ENCODE results near the gene UROD.
"Not testable (repeated sequence)": the region's sequence is repeated elsewhere in the genome, so short reads cannot be mapped to it uniquely, and the experiment has no call there.

The UROD gene

DNA sequence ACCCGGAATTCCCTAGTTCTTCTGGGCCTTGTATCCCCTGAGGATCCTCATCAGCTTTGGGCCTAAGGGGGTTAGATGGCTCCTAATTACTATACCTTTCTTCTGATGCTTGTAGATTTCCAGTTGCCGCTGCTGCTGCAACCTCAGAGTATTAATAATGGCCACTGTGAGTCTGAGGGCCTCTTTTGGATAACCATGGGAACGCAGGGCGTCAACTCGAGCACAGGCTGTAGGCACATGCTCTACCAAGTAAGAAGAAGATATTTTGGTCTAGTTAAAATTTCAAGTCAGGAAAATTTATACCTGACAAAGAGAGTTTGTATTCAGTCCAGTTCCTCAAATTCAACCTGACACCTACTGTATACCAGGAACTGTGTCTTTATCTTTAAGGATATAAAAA lies 28.2 kb downstream of the UROD start:
- no peak for DNase-seq (ENCODE audit: low spot score)

GRCh38 chr1:45043094-45043493 lies 31.0 kb downstream of the UROD start:
- no peak for DNase-seq (ENCODE audit: low spot score)

DNA sequence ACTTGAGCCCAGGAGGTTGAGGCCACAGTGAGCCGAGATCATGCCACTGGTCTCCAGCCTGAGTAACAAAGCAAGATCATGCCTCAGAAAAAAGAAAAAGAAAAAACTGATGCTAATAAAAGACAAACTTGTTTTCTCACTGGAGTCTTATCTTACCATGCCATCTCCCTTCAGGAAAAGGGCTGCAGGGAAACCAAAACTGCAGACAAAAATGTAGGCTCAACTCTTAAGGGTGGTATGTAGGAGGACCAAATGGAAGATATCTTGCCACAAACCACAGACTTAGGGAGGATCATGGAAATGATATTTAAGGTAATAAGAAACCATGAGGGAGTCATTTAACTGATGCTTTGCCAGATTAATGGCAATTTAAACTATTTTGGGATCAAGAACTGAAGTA lies 32.9 kb downstream of the UROD start:
- no peak for DNase-seq (ENCODE audit: low spot score)

DNA sequence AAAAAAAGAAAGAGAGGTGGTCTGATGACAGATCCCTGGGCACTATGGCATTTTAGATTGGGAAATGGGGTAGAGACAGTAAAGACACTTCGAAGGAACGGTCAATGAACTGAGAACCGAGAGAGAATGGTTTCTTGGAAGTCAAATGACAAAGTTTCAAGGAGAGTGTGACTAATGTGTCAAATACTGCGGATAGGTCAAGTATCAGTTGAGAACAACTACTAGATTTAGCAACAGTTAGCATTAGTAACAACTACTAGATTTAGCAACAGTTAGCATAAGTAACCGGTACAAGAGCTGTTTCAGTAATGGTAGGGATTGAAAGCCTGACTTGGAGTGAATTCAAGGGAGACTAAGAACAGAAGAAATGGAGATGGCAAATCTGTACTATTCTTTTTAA lies 35.0 kb downstream of the UROD start:
- DNase-seq (ENCODE audit: low spot score), result no peak

DNA sequence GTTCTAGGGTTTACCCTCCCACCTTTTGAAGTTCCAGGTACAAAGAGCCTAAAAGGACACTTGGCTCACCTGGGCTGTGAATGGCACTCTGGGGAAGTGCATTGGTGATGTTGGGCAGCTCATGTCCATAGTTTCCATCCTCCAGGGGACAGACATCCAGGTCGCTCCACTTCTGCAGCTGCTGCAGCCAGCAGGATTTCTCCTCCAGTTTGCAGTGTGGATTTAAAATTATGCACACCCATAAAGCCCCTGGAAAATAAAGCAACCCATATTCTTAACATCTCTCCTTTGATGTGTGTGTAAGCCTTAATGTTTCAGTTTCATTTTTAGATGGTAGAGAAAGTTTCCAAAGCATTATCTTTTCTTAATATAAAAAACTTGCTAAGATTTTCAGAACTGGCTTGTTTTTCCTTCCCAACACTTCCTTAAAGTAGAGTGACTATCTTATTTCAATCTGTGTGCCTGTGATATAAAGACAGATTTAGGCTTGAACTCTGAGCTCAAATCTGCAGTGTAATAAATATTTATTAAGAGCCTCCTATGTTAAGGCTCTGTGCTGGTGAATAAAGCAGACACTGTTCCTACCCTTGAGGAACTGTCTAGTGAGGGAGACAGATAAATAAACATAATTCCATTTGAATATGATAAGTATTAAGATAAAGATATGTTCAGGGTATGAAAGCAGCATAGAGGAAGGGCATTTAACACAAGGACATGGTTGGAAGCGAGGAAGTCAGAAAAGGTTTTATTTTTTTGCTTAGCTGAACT lies 39.1 kb downstream of the UROD start:
- no peak for DNase-seq (ENCODE audit: low spot score)

GRCh38 chr1:45057542-45057941 lies 45.5 kb downstream of the UROD start:
- no peak for DNase-seq (ENCODE audit: low spot score)

- no peak for DNase-seq (ENCODE audit: low spot score)
Observed at GRCh38 chr1:45059829-45060228, 47.8 kb downstream of the UROD start.

- not testable (repeated sequence) for DNase-seq (ENCODE audit: low spot score)
Observed at GRCh38 chr1:45062463-45062862, 50.4 kb downstream of the UROD start.

GRCh38 chr1:45065083-45065482 lies 53.0 kb downstream of the UROD start:
- DNase-seq (ENCODE audit: low spot score), result no peak

Data from putamen (tissue), 1 donor.